CD4-positive, alpha-beta T cell (primary cell): ENCODE results near the gene GLUL. TPM values are rescaled to one million over a fixed set of nuclear protein-coding genes. Genes with fewer than 3 reads are reported as not detected.

Experiments
- ATAC-seq: fragments of 200-7000 bp; cut with Tn5 transposase; one replicate; pipeline ENCODE4 v1.10.0; 2022; ENCODE audit warnings: mild to moderate bottlenecking; ENCODE audit not compliant: poor library complexity
- CTCF ChIA-PET: fragments of 350-600 bp; sonication (Branson Sonifier 250); formaldehyde crosslinking; loops from one replicate; lab custom pipeline; 2021; ENCODE audit warnings: antibody characterized with exemption, inconsistent platforms; lab: Charles Lee
- POLR2A ChIA-PET: fragments of 350-600 bp; sonication (Branson Sonifier 250); formaldehyde crosslinking; loops from one replicate; lab custom pipeline; 2021; ENCODE audit warnings: antibody characterized with exemption, inconsistent platforms; lab: Charles Lee
- DNase-seq, 14 experiments: peaks; one replicate each; pipeline ENCODE4 v3.0.0-alpha.2; 2013 to 2020; ENCODE audit warnings: mixed read lengths in 2 of 14
- H3K27ac ChIP-seq, 2 donors: one replicate each; pipeline versions ENCODE4 v1.5.1 to v1.7.0; 2013; ENCODE audit warnings: low read length in 2 of 2, low read depth in 1 of 2, mild to moderate bottlenecking in 1 of 2
- H3K27me3 ChIP-seq, 2 experiments: 1 replicate in 1 of 2; 2 replicates in 1 of 2; pipeline versions ENCODE4 v1.6.1 to v1.7.0; 2013; ENCODE audit warnings: low read length in 2 of 2, control low read depth in 1 of 2, mild to moderate bottlenecking in 1 of 2, moderate library complexity in 1 of 2; ENCODE audit not compliant: insufficient read depth in 2 of 2, control insufficient read depth in 1 of 2
- H3K36me3 ChIP-seq: one replicate; pipeline ENCODE4 v1.6.1; 2013; ENCODE audit warnings: low read length, control low read depth; ENCODE audit not compliant: insufficient read depth
- H3K4me1 ChIP-seq: one replicate; pipeline ENCODE4 v1.6.1; 2013; ENCODE audit warnings: low read length, control low read depth; ENCODE audit not compliant: insufficient read depth
- H3K4me3 ChIP-seq: one replicate; pipeline ENCODE4 v1.5.1; 2013; ENCODE audit warnings: mild to moderate bottlenecking, low read length, moderate library complexity
- H3K9me3 ChIP-seq, 2 experiments: 1 replicate in 1 of 2; 2 replicates in 1 of 2; pipeline versions ENCODE4 v1.6.1 to v1.7.0; 2013; ENCODE audit warnings: low read length in 2 of 2, mild to moderate bottlenecking in 2 of 2, control low read depth in 1 of 2, moderate library complexity in 1 of 2; ENCODE audit not compliant: control insufficient read depth in 1 of 2, insufficient read depth in 1 of 2
- H3K27ac Mint-ChIP-seq: one replicate; pipeline ENCODE4 v1.8.0; 2020; ENCODE audit warnings: mixed read lengths
- H3K27me3 Mint-ChIP-seq: one replicate; pipeline ENCODE4 v1.8.0; 2021; ENCODE audit warnings: mixed read lengths
- H3K36me3 Mint-ChIP-seq: one replicate; pipeline ENCODE4 v1.8.0; 2021; ENCODE audit warnings: low read depth, mixed read lengths
- H3K4me1 Mint-ChIP-seq: one replicate; pipeline ENCODE4 v1.8.0; 2021; ENCODE audit warnings: low read depth, mixed read lengths
- H3K4me3 Mint-ChIP-seq: one replicate; pipeline ENCODE4 v1.8.0; 2020; ENCODE audit warnings: mild to moderate bottlenecking, mixed read lengths
- H3K9me3 Mint-ChIP-seq: one replicate; pipeline ENCODE4 v1.8.0; 2020; ENCODE audit warnings: mixed read lengths
- intact Hi-C, 2 experiments: fragments of 100-400 bp; cut with DNase I in 1 of 2; cut with micrococcal nuclease in 1 of 2; formaldehyde crosslinking; loops; one replicate each; pipeline versions ENCODE4 v1.15.1 to v1.9.0; 2023 to 2025; cut with DNase I, micrococcal nuclease
- total RNA-seq, 174 experiments: library from RNA in 2 of 174; stranded (reverse) in 2 of 174; gene quantifications; one replicate each; pipeline ENCODE4 v1.2.3 and lab custom pipeline; 2021 to 2026
- TF ChIP-seq, protein P1 (sequence below): fragments of 200-600 bp; IDR thresholded peaks from one replicate; pipeline ENCODE4 v1.8.0; 2022; ENCODE audit warnings: antibody characterized with exemption, mild to moderate bottlenecking

The GLUL gene
- total RNA-seq, 2 experiments from 2014 or later, result 60.4 to 64.0 TPM

DNA sequence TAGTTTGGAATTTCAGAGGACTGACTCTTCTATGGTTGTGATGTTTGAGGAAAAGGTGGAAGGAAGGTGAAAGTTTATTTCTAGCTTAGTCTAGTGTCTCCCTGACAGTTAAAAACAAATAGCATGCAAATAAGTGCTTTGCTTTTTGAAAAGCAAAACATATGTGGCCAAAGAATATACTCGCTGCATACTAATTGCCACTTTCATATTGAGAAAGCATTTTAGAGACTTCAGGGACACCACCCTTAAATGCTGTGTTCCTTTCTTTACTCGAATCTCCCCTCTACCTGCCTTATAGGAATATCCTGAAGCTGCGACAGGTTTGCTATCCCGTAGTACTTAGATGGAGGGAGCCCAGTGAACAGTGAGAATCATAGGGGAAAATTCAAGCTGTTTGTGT is 23.2 kb downstream of the GLUL start:
- Mint-ChIP-seq H3K27me3 (peaks cover 3% of the 10 kb centered on the region), H3K27ac (no peak overlapping the region), H3K4me1 (no peaks in the 10 kb centered on the region), H3K9me3 (no peaks in the 10 kb centered on the region), H3K4me3 (no peak overlapping the region), H3K36me3 (no peaks in the 10 kb centered on the region)
- Histone ChIP-seq H3K27me3 (peaks cover 0 to 4% of the 10 kb centered on the region in 2 experiments), H3K9me3 (no peaks in the 10 kb centered on the region), H3K27ac (no peak overlapping the region), H3K4me3 (no peak overlapping the region), H3K4me1 (no peaks in the 10 kb centered on the region), H3K36me3 (no peaks in the 10 kb centered on the region)
- DNase-seq (no peak), ATAC-seq (no peak)
- intact Hi-C loops, result no loop called here
- TF ChIP-seq, protein P1, sequence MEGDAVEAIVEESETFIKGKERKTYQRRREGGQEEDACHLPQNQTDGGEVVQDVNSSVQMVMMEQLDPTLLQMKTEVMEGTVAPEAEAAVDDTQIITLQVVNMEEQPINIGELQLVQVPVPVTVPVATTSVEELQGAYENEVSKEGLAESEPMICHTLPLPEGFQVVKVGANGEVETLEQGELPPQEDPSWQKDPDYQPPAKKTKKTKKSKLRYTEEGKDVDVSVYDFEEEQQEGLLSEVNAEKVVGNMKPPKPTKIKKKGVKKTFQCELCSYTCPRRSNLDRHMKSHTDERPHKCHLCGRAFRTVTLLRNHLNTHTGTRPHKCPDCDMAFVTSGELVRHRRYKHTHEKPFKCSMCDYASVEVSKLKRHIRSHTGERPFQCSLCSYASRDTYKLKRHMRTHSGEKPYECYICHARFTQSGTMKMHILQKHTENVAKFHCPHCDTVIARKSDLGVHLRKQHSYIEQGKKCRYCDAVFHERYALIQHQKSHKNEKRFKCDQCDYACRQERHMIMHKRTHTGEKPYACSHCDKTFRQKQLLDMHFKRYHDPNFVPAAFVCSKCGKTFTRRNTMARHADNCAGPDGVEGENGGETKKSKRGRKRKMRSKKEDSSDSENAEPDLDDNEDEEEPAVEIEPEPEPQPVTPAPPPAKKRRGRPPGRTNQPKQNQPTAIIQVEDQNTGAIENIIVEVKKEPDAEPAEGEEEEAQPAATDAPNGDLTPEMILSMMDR, result no peak
- POLR2A ChIA-PET, result no interaction called here
- CTCF ChIA-PET, result no interaction called here

DNA sequence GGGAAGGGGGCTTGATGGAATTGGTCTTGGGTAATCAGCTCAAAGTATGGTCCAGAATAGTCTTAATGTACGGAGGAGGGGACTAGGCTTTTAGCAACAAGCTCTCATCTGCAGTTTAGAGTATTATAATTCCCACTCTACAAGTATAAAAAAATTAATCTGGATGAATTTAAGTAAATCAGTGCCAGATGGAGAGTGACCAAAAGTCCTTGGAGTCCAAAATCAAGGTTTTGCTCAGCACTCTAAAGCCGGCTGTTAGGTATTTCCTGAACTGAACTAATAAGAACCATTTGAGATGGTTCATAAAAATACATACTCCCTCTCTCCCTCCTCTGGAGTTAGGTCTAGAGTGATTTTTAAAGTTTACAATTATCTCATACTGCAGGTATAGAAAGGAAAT is 23.7 kb downstream of the GLUL start:
- Histone ChIP-seq H3K27me3 (peaks cover 0 to 4% of the 10 kb centered on the region in 2 experiments), H3K36me3 (no peaks in the 10 kb centered on the region), H3K9me3 (no peaks in the 10 kb centered on the region), H3K4me1 (no peaks in the 10 kb centered on the region), H3K27ac (no peak overlapping the region), H3K4me3 (no peak overlapping the region)
- no peaks in the 10 kb centered on the region for H3K36me3 Mint-ChIP-seq
- no peak for ATAC-seq
- ChIA-PET POLR2A (no interaction called here), CTCF (no interaction called here)
- TF ChIP-seq, protein P1, result no peak
- intact Hi-C loops, result no loop called here
- H3K4me1 Mint-ChIP-seq, result no peaks in the 10 kb centered on the region
- H3K27me3 Mint-ChIP-seq, result peaks cover 3% of the 10 kb centered on the region
- no peak overlapping the region for H3K27ac Mint-ChIP-seq
- no peak for DNase-seq
- H3K4me3 Mint-ChIP-seq, result no peak overlapping the region
- H3K9me3 Mint-ChIP-seq, result no peaks in the 10 kb centered on the region

DNA sequence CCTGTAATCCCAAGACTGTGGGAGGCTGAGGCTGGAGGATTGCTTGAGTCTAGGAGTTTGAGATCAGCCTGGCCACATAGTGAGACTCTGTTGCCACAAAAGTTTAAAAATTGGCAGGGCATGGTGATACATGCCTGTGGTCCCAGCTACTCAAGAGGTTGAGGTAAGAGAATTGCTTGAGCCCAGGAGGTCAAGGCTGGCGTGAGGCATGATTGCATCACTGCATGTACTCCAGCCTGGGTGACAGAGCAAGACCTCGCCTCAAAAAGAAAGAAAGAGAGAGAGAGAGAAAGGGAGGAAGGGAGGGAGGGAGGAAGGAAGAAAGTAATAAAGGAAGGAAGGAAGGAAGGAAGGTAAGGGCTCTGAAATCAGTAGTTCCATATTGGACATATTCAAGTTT is 25.0 kb downstream of the GLUL start:
- DNase-seq (no peak), ATAC-seq (no peak)
- H3K9me3 ChIP-seq, result no peaks in the 10 kb centered on the region
- H3K27me3 Mint-ChIP-seq, result peaks cover 3% of the 10 kb centered on the region
- H3K4me1 ChIP-seq, result no peaks in the 10 kb centered on the region
- CTCF ChIA-PET, result no interaction called here
- no peaks in the 10 kb centered on the region for H3K36me3 Mint-ChIP-seq
- H3K4me3 Mint-ChIP-seq, result no peak overlapping the region
- peaks cover 0 to 4% of the 10 kb centered on the region in 2 experiments for H3K27me3 ChIP-seq
- intact Hi-C loops, result no loop called here
- POLR2A ChIA-PET, result no interaction called here
- H3K4me1 Mint-ChIP-seq, result no peaks in the 10 kb centered on the region
- H3K27ac Mint-ChIP-seq, result no peak overlapping the region
- no peaks in the 10 kb centered on the region for H3K36me3 ChIP-seq
- no peak overlapping the region for H3K27ac ChIP-seq
- TF ChIP-seq, protein P1, result no peak
- H3K9me3 Mint-ChIP-seq, result no peaks in the 10 kb centered on the region
- H3K4me3 ChIP-seq, result no peak overlapping the region
